Liver (tissue), 2 donors: ENCODE data around the gene URI1.

Experiments used
- REST ChIP-seq: IDR thresholded peaks from 2 replicates; pipeline ENCODE4 v1.6.1; 2016; ENCODE audit warnings: antibody characterized with exemption, mild to moderate bottlenecking
- TF ChIP-seq, protein P1 (sequence below): fragments of 150-350 bp; IDR thresholded peaks from 2 replicates; pipeline ENCODE4 v1.5.1; 2017; ENCODE audit warnings: improper control_type of control experiment, low read depth, low read length; ENCODE audit not compliant: missing input control
- donor health status: healthy.

- TF ChIP-seq REST: no peak
- TF ChIP-seq, protein P1, sequence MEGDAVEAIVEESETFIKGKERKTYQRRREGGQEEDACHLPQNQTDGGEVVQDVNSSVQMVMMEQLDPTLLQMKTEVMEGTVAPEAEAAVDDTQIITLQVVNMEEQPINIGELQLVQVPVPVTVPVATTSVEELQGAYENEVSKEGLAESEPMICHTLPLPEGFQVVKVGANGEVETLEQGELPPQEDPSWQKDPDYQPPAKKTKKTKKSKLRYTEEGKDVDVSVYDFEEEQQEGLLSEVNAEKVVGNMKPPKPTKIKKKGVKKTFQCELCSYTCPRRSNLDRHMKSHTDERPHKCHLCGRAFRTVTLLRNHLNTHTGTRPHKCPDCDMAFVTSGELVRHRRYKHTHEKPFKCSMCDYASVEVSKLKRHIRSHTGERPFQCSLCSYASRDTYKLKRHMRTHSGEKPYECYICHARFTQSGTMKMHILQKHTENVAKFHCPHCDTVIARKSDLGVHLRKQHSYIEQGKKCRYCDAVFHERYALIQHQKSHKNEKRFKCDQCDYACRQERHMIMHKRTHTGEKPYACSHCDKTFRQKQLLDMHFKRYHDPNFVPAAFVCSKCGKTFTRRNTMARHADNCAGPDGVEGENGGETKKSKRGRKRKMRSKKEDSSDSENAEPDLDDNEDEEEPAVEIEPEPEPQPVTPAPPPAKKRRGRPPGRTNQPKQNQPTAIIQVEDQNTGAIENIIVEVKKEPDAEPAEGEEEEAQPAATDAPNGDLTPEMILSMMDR: no peak
These were observed 10.6 kb downstream of the URI1 start for GRCh38 chr19:29952646-29953045.
